K562 (cell line): ENCODE data around the gene ARHGEF17. TPM values are rescaled to one million over a fixed set of nuclear protein-coding genes. Genes with fewer than 3 reads are reported as not detected.

Experiments used
- ATAC-seq: fragments of 200-7000 bp; cut with Tn5 transposase; 3 replicates; pipeline ENCODE4 v1.9.1; 2020; ENCODE audit warnings: moderate library complexity
- BruUV-seq: library from RNA; stranded (reverse); fragments of 400-500 nt; replicated peaks from 2 replicates; lab custom pipeline; 2021; lab: Mats Ljungman, UMichigan
- CTCF ChIA-PET: fragments of 300-600 bp; formaldehyde crosslinking; extraction: SDS; loops from one replicate; lab custom pipeline; 2021; ENCODE audit warnings: low intra/inter-chr PET ratio; lab: Yijun Ruan, JAX
- POLR2A ChIA-PET: fragments of 300-600, 350-650 bp; sonication (Branson Sonifier 250); formaldehyde crosslinking; extraction: SDS; loops from one replicate; lab custom pipeline; 2021; ENCODE audit warnings: antibody characterized with exemption, inconsistent platforms; lab: Yijun Ruan, JAX
- DNase-seq, 4 experiments: peaks; one replicate each; pipeline versions ENCODE4 v3.0.0 to v3.0.0-alpha.2; 2011 to 2018; ENCODE audit warnings: low spot score in 3 of 4, mixed read lengths in 3 of 4; ENCODE audit errors: extremely low read depth in 1 of 4
- FAIRE-seq: peaks from 2 replicates; lab custom pipeline; 2011; peaks lifted over from hg19 to GRCh38; lab: Jason Lieb, UNC
- H2AFZ ChIP-seq: 2 replicates; pipeline ENCODE4 v1.6.0; 2011; ENCODE audit warnings: low read depth, low read length, control low read depth, inconsistent platforms
- H3K27ac ChIP-seq: fragments of 200-600 bp; 3 replicates; pipeline ENCODE4 v1.8.0; 2011; ENCODE audit warnings: low read depth, mild to moderate bottlenecking, control low read depth, inconsistent platforms, low read length, moderate library complexity, mixed read lengths; ENCODE audit errors: extremely low read depth
- H3K27me3 ChIP-seq, 2 experiments: fragments of 300-600 bp in 1 of 2; 2 replicates in 1 of 2; 3 replicates in 1 of 2; pipeline versions ENCODE4 v1.6.0 to v1.8.0; 2011; ENCODE audit warnings: inconsistent platforms in 2 of 2, low read length in 2 of 2, mild to moderate bottlenecking in 1 of 2, mixed read lengths in 1 of 2, moderate library complexity in 1 of 2; ENCODE audit not compliant: control insufficient read depth in 2 of 2, insufficient read depth in 2 of 2
- H3K36me3 ChIP-seq: fragments of 300-600 bp; 3 replicates; pipeline ENCODE4 v1.8.0; 2011; ENCODE audit warnings: mild to moderate bottlenecking, low read length, inconsistent platforms; ENCODE audit not compliant: control insufficient read depth, insufficient read depth
- H3K4me1 ChIP-seq, 2 experiments: fragments of 200-600 bp in 1 of 2; replicated peaks in 1 of 2; 2 replicates in 1 of 2; 3 replicates in 1 of 2; pipeline versions ENCODE4 v1.5.1 to v1.8.0; 2011; ENCODE audit warnings: inconsistent platforms in 2 of 2, low read length in 2 of 2, mild to moderate bottlenecking in 1 of 2, mixed read lengths in 1 of 2, moderate library complexity in 1 of 2; ENCODE audit not compliant: control insufficient read depth in 2 of 2, insufficient read depth in 2 of 2
- H3K4me2 ChIP-seq: 2 replicates; pipeline ENCODE4 v1.6.1; 2011; ENCODE audit warnings: low read length, control low read depth, inconsistent platforms, mixed read lengths; ENCODE audit not compliant: insufficient read depth
- H3K4me3 ChIP-seq: fragments of 200-600 bp; sonication (generic), shearing (Covaris generic); 2 replicates; pipeline ENCODE4 v1.5.1; 2016; ENCODE audit warnings: control low read depth, inconsistent platforms
- H3K79me2 ChIP-seq: fragments of 200-600 bp; 3 replicates; pipeline ENCODE4 v1.8.0; 2011; ENCODE audit warnings: low read length, inconsistent platforms; ENCODE audit not compliant: control insufficient read depth, insufficient read depth
- H3K9ac ChIP-seq, 2 experiments: 2 replicates each; pipeline versions ENCODE4 v1.6.0 to v1.6.1; 2011; ENCODE audit warnings: low read depth in 2 of 2, low read length in 2 of 2, control low read depth in 1 of 2, inconsistent platforms in 1 of 2, mild to moderate bottlenecking in 1 of 2, mixed read lengths in 1 of 2; ENCODE audit not compliant: insufficient read depth in 1 of 2
- H3K9me1 ChIP-seq: one replicate; pipeline ENCODE4 v1.6.0; 2011; ENCODE audit warnings: inconsistent platforms, mild to moderate bottlenecking, low read length, moderate library complexity; ENCODE audit not compliant: control insufficient read depth, insufficient read depth
- H3K9me3 ChIP-seq: replicated peaks from 2 replicates; pipeline ENCODE4 v1.5.1; 2011; ENCODE audit warnings: low read depth, low read length, inconsistent platforms; ENCODE audit not compliant: control insufficient read depth, insufficient read depth
- H4K20me1 ChIP-seq: replicated peaks from 2 replicates; pipeline ENCODE4 v1.6.1; 2011; ENCODE audit warnings: low read length, inconsistent platforms, mixed read lengths; ENCODE audit not compliant: control insufficient read depth, insufficient read depth
- ETV1 ChIP-seq: fragments of 450-650 bp; conservative IDR thresholded peaks from 2 replicates; pipeline ENCODE4 v1.6.1; 2016; ENCODE audit warnings: missing genetic modification characterization, control low read depth, low read depth, missing compliant biosample characterization
- IRF1 ChIP-seq: sonication (generic); formaldehyde crosslinking; IDR thresholded peaks from 2 replicates; pipeline ENCODE4 v1.8.0; 2022; ENCODE audit warnings: missing genetic modification reagents, mild to moderate bottlenecking, borderline replicate concordance
- MBD2 ChIP-seq: sonication (generic); IDR thresholded peaks from 2 replicates; pipeline ENCODE4 v1.6.1; 2016; ENCODE audit warnings: low read depth, borderline replicate concordance
- MLLT1 ChIP-seq, 2 experiments: fragments of 450-650 bp; IDR thresholded peaks; 2 replicates each; pipeline ENCODE4 v1.6.1; 2016
- NFIC ChIP-seq: fragments of 450-650 bp; IDR thresholded peaks from 2 replicates; pipeline ENCODE4 v1.6.1; 2017; ENCODE audit warnings: mild to moderate bottlenecking, inconsistent platforms
- NKRF ChIP-seq: fragments of 450-650 bp; IDR thresholded peaks from 2 replicates; pipeline ENCODE4 v1.6.1; 2016; ENCODE audit warnings: borderline replicate concordance
- PYGO2 ChIP-seq: fragments of 450-650 bp; IDR thresholded peaks from 2 replicates; pipeline ENCODE4 v1.6.1; 2016; ENCODE audit warnings: mild to moderate bottlenecking, missing genetic modification characterization, moderate library complexity, missing compliant biosample characterization
- SRSF9 ChIP-seq: fragments of 200-400 bp; formaldehyde crosslinking; IDR thresholded peaks from 2 replicates; pipeline ENCODE4 v1.6.1; 2017; ENCODE audit warnings: low read depth, low read length, borderline replicate concordance
- THRA ChIP-seq: fragments of 450-650 bp; IDR thresholded peaks from 2 replicates; pipeline ENCODE4 v1.6.1; 2017; ENCODE audit warnings: mild to moderate bottlenecking, moderate library complexity
- TRIM24 ChIP-seq, 2 experiments: fragments of 450-650 bp; IDR thresholded peaks; 2 replicates each; pipeline ENCODE4 v1.6.1; 2016
- ZFX ChIP-seq: sonication (generic); formaldehyde crosslinking; IDR thresholded peaks from 2 replicates; pipeline ENCODE4 v1.8.0; 2022; ENCODE audit warnings: mild to moderate bottlenecking, missing genetic modification reagents, moderate library complexity
- WGBS: fragments of 100-300 bp; shearing (Covaris generic); methylation state at CpG from one replicate; pipeline ENCODE4 v1.1.6; 2016; ENCODE audit warnings: low coverage, mixed read lengths; ENCODE audit not compliant: insufficient coverage; ENCODE audit errors: missing lambda C conversion rate; 5-methylcytosine and 5-hydroxymethylcytosine counted together
- in situ Hi-C: fragments of 300-500 bp; cut with MboI; formaldehyde crosslinking; loops from 4 replicates; pipeline ENCODE4 v1.15.0; 2018; ENCODE audit warnings: inconsistent platforms, mixed read lengths
- intact Hi-C: fragments of 100-400 bp; cut with micrococcal nuclease; formaldehyde crosslinking; loops from 2 replicates; pipeline ENCODE4 v1.14.2; 2022
- polyA plus RNA-seq, 8 experiments: library from polyadenylated mRNA; depleted of rRNA in 4 of 8; stranded (reverse) in 5 of 8; unstranded in 3 of 8; fragments of >200 nt; fragmentation: Nextera tagmentation in 2 of 8; fragmentation: Illumina TruSeq in 1 of 8; extraction: Ambion mirVana in 2 of 8; extraction: Trizol in 1 of 8; gene quantifications; 2 replicates each; pipeline versions ENCODE4 v1.2.1 to v1.2.3, GENCODE V29; 2011 to 2014; ENCODE audit warnings: inconsistent platforms in 1 of 8, missing spikeins in 1 of 8
- total RNA-seq, 7 experiments: library from RNA; depleted of rRNA in 6 of 7; stranded (reverse); fragments of >200 nt in 6 of 7; fragmentation: Illumina TruSeq in 2 of 7; extraction: Trizol in 2 of 7; gene quantifications; 2 replicates each; pipeline versions ENCODE4 v1.2.1 to v1.2.3, GENCODE V29; 2011 to 2021; ENCODE audit warnings: low replicate concordance in 1 of 7

Gene ARHGEF17
- total and polyA plus RNA-seq, 9 of the 15 experiments (the other 6 are each of a cell fraction or from before 2014, with no cell fraction given), result 0.04 to 0.68 (median 0.10) TPM; not detected in 2

GRCh38 chr11:73269459-73270015 is 38.5 kb upstream of the ARHGEF17 start:
- H4K20me1 ChIP-seq, result no peaks in the 10 kb centered on the region
- no peak overlapping the region for H3K4me2 ChIP-seq

More at GRCh38 chr11:73269459-73270015, 38.5 kb upstream of the ARHGEF17 start:
- ATAC-seq, result no peak
- no peak overlapping the region for H3K9ac ChIP-seq
- no peak overlapping the region for H2AFZ ChIP-seq
- in situ Hi-C loops (no loop called here), intact Hi-C loops (no loop called here)
- no peak for FAIRE-seq
- peaks cover 0 to 17% of the 10 kb centered on the region in 2 experiments; a peak in 3 of 5 replicates for H3K4me1 ChIP-seq
- no TSS peak for BruUV-seq
- no peaks in the 10 kb centered on the region for H3K79me2 ChIP-seq
- peaks cover 29 to 85% of the 10 kb centered on the region in 2 experiments for H3K27me3 ChIP-seq
- no peak for TF ChIP-seq NKRF
- no peak for TF ChIP-seq MLLT1 (IDR thresholded peaks at IDR 0.05)
- TF ChIP-seq NFIC, result no peak
- TF ChIP-seq SRSF9, result no peak
- TF ChIP-seq ZFX (CRISPR knock-in tag), result no peak
- TF ChIP-seq TRIM24 (IDR thresholded peaks at IDR 0.05), result no peak
- no peak for TF ChIP-seq THRA
- TF ChIP-seq MBD2, result no peak
- TF ChIP-seq IRF1 (CRISPR knock-in tag), result no peak
- no peak for TF ChIP-seq PYGO2 (tag)
- TF ChIP-seq ETV1, result no peak
- WGBS, result 8% methylated on average over 7 of the region's 7 CpGs
- H3K9me1 ChIP-seq, result no peaks in the 10 kb centered on the region
- H3K27ac ChIP-seq, result no peak overlapping the region
- POLR2A ChIA-PET, result interaction anchor here (0.8 kb wide), 1 partner anchor 80 kb away, joined by 3 read pairs; no protein-coding TSS in a partner anchor
- no peaks in the 10 kb centered on the region for H3K36me3 ChIP-seq
- DNase-seq, result no peak
- CTCF ChIA-PET, result no interaction called here
- H3K9me3 ChIP-seq, result no peaks in the 10 kb centered on the region
- no peak overlapping the region for H3K4me3 ChIP-seq
